ENCODE results near the gene KCNAB1. TPM values are rescaled to one million over a fixed set of nuclear protein-coding genes. Genes with fewer than 3 reads are reported as not detected.

Gene KCNAB1
- total and polyA plus RNA-seq, 10 of the 15 experiments (the other 5 are each of a cell fraction or from before 2014, with no cell fraction given): 0.11 to 0.69 (median 0.43) TPM; not detected in 6

- no peak for TF ChIP-seq EGR1 (IDR thresholded peaks at IDR 0.05; ENCODE audit: borderline replicate concordance in 1 of 2, low read depth in 2 of 2, low read length in 2 of 2)
- no peak for TF ChIP-seq RB1 (IDR thresholded peaks at IDR 0.05; ENCODE audit: borderline replicate concordance)
- TF ChIP-seq USF2 (IDR thresholded peaks at IDR 0.05; ENCODE audit: borderline replicate concordance, low read depth, low read length): no peak
- no peak for TF ChIP-seq YBX1 (IDR thresholded peaks at IDR 0.05)
- TF ChIP-seq NR2C2 (IDR thresholded peaks at IDR 0.05; ENCODE audit: borderline replicate concordance, control insufficient read depth, insufficient read length, low read depth): no peak
- TF ChIP-seq ELK1 (IDR thresholded peaks at IDR 0.05; ENCODE audit: low read depth, low read length): no peak
- no peak for TF ChIP-seq RAD51 (IDR thresholded peaks at IDR 0.05)
- TF ChIP-seq POLR2AphosphoS2 (IDR thresholded peaks at IDR 0.05; ENCODE audit: low read depth, low read length): no peak
- no peak for TF ChIP-seq RCOR1 (conservative IDR thresholded peaks at IDR 0.05; ENCODE audit: low read depth, low read length)
- TF ChIP-seq CEBPB (IDR thresholded peaks at IDR 0.05; ENCODE audit: borderline replicate concordance in 1 of 2, low read depth in 2 of 2, low read length in 2 of 2): no peak
- TF ChIP-seq STAT1 (conservative IDR thresholded peaks at IDR 0.05): no peak
- RAD21 ChIA-PET (ENCODE audit: unreplicated experiment): interaction anchor here (0.9 to 1.7 kb wide), 3 partner anchors 21 to 98 kb away, joined by 3 to 5 read pairs (median 4); partner anchors contain the start of gene SSR3
- Histone ChIP-seq H3K27me3 (replicated peaks in 1 of 2; ENCODE audit: control insufficient read depth in 2 of 2, insufficient read depth in 2 of 2, low read length in 1 of 2) (no peaks in the 10 kb centered on the region), H2AFZ (ENCODE audit: control insufficient read depth, low read depth, low read length) (no peak overlapping the region), H3K9me3 (replicated peaks; ENCODE audit: control insufficient read depth, insufficient read depth, low read length) (no peaks in the 10 kb centered on the region), H3K4me3 (no peak overlapping the region), H3K36me3 (ENCODE audit: control insufficient read depth in 2 of 2, insufficient read depth in 2 of 2, low read length in 1 of 2) (no peaks in the 10 kb centered on the region), H3K79me2 (ENCODE audit: control insufficient read depth, insufficient read depth, low read length) (no peaks in the 10 kb centered on the region), H3K4me1 (ENCODE audit: control insufficient read depth, insufficient read depth, low read length) (no peaks in the 10 kb centered on the region), H3K9ac (ENCODE audit: control insufficient read depth, insufficient read depth, low read length) (no peak overlapping the region), H3K4me2 (ENCODE audit: control insufficient read depth, insufficient read depth) (no peak overlapping the region), H4K20me1 (ENCODE audit: control insufficient read depth, insufficient read depth) (no peaks in the 10 kb centered on the region), H3K27ac (ENCODE audit: control insufficient read depth, insufficient read depth) (no peak overlapping the region)
- FAIRE-seq (no peak), ATAC-seq (no peak), DNase-seq (ENCODE audit: low read depth, low spot score) (no peak)
- in situ Hi-C loops (cut with MboI) (no loop called here), intact Hi-C loops (cut with micrococcal nuclease; ENCODE audit: unreplicated experiment) (no loop called here)
- POLR2A ChIA-PET: interaction anchor here (0.8 kb wide), 1 partner anchor 10 kb away, joined by 3 read pairs; no protein-coding TSS in a partner anchor
- SMC1A ChIA-PET (ENCODE audit: uncharacterized antibody, unreplicated experiment): interaction anchor here (0.6 to 2.0 kb wide), 15 partner anchors 8 to 1483 kb away, joined by 3 to 7 read pairs (median 3); partner anchors contain the start of gene SSR3
- BruUV-seq (replicated peaks): no TSS peak
- WGBS (ENCODE audit: insufficient coverage, insufficient replicate concordance, low lambda C conversion rate, missing lambda C conversion rate): 63% methylated on average over 2 of the region's 2 CpGs
- CTCF ChIA-PET: interaction anchor here (0.9 to 1.4 kb wide), 4 partner anchors 19 to 106 kb away, joined by 3 to 4 read pairs (median 3); no protein-coding TSS in a partner anchor
Measured at GRCh38 chr3:156576051-156576450, 455.7 kb downstream of the KCNAB1 start.
